K562 (cell line): ENCODE results near the gene FAM53B. TPM values are rescaled to one million over a fixed set of nuclear protein-coding genes. Genes with fewer than 3 reads are reported as not detected.
"Not testable (repeated sequence)": the region's sequence is repeated elsewhere in the genome, so short reads cannot be mapped to it uniquely, and the experiment has no call there.

Experiments
- ATAC-seq: fragments of 200-7000 bp; cut with Tn5 transposase; 3 replicates; pipeline ENCODE4 v1.9.1; 2020; ENCODE audit warnings: moderate library complexity
- BruUV-seq: library from RNA; stranded (reverse); fragments of 400-500 nt; replicated peaks from 2 replicates; lab custom pipeline; 2021; lab: Mats Ljungman, UMichigan
- CTCF ChIA-PET: fragments of 300-600 bp; formaldehyde crosslinking; extraction: SDS; loops from one replicate; lab custom pipeline; 2021; ENCODE audit warnings: low intra/inter-chr PET ratio; lab: Yijun Ruan, JAX
- POLR2A ChIA-PET: fragments of 300-600, 350-650 bp; sonication (Branson Sonifier 250); formaldehyde crosslinking; extraction: SDS; loops from one replicate; lab custom pipeline; 2021; ENCODE audit warnings: antibody characterized with exemption, inconsistent platforms; lab: Yijun Ruan, JAX
- DNase-seq, 4 experiments: peaks; one replicate each; pipeline versions ENCODE4 v3.0.0 to v3.0.0-alpha.2; 2011 to 2018; ENCODE audit warnings: low spot score in 3 of 4, mixed read lengths in 3 of 4; ENCODE audit errors: extremely low read depth in 1 of 4
- FAIRE-seq: peaks from 2 replicates; lab custom pipeline; 2011; peaks lifted over from hg19 to GRCh38; lab: Jason Lieb, UNC
- H2AFZ ChIP-seq: 2 replicates; pipeline ENCODE4 v1.6.0; 2011; ENCODE audit warnings: low read depth, low read length, control low read depth, inconsistent platforms
- H3K27ac ChIP-seq: fragments of 200-600 bp; 3 replicates; pipeline ENCODE4 v1.8.0; 2011; ENCODE audit warnings: low read depth, mild to moderate bottlenecking, control low read depth, inconsistent platforms, low read length, moderate library complexity, mixed read lengths; ENCODE audit errors: extremely low read depth
- H3K27me3 ChIP-seq, 2 experiments: fragments of 300-600 bp in 1 of 2; 2 replicates in 1 of 2; 3 replicates in 1 of 2; pipeline versions ENCODE4 v1.6.0 to v1.8.0; 2011; ENCODE audit warnings: inconsistent platforms in 2 of 2, low read length in 2 of 2, mild to moderate bottlenecking in 1 of 2, mixed read lengths in 1 of 2, moderate library complexity in 1 of 2; ENCODE audit not compliant: control insufficient read depth in 2 of 2, insufficient read depth in 2 of 2
- H3K36me3 ChIP-seq: fragments of 300-600 bp; 3 replicates; pipeline ENCODE4 v1.8.0; 2011; ENCODE audit warnings: mild to moderate bottlenecking, low read length, inconsistent platforms; ENCODE audit not compliant: control insufficient read depth, insufficient read depth
- H3K4me1 ChIP-seq, 2 experiments: fragments of 200-600 bp in 1 of 2; replicated peaks in 1 of 2; 2 replicates in 1 of 2; 3 replicates in 1 of 2; pipeline versions ENCODE4 v1.5.1 to v1.8.0; 2011; ENCODE audit warnings: inconsistent platforms in 2 of 2, low read length in 2 of 2, mild to moderate bottlenecking in 1 of 2, mixed read lengths in 1 of 2, moderate library complexity in 1 of 2; ENCODE audit not compliant: control insufficient read depth in 2 of 2, insufficient read depth in 2 of 2
- H3K4me2 ChIP-seq: 2 replicates; pipeline ENCODE4 v1.6.1; 2011; ENCODE audit warnings: low read length, control low read depth, inconsistent platforms, mixed read lengths; ENCODE audit not compliant: insufficient read depth
- H3K4me3 ChIP-seq: fragments of 200-600 bp; sonication (generic), shearing (Covaris generic); 2 replicates; pipeline ENCODE4 v1.5.1; 2016; ENCODE audit warnings: control low read depth, inconsistent platforms
- H3K79me2 ChIP-seq: fragments of 200-600 bp; 3 replicates; pipeline ENCODE4 v1.8.0; 2011; ENCODE audit warnings: low read length, inconsistent platforms; ENCODE audit not compliant: control insufficient read depth, insufficient read depth
- H3K9ac ChIP-seq, 2 experiments: 2 replicates each; pipeline versions ENCODE4 v1.6.0 to v1.6.1; 2011; ENCODE audit warnings: low read depth in 2 of 2, low read length in 2 of 2, control low read depth in 1 of 2, inconsistent platforms in 1 of 2, mild to moderate bottlenecking in 1 of 2, mixed read lengths in 1 of 2; ENCODE audit not compliant: insufficient read depth in 1 of 2
- H3K9me1 ChIP-seq: one replicate; pipeline ENCODE4 v1.6.0; 2011; ENCODE audit warnings: inconsistent platforms, mild to moderate bottlenecking, low read length, moderate library complexity; ENCODE audit not compliant: control insufficient read depth, insufficient read depth
- H3K9me3 ChIP-seq: replicated peaks from 2 replicates; pipeline ENCODE4 v1.5.1; 2011; ENCODE audit warnings: low read depth, low read length, inconsistent platforms; ENCODE audit not compliant: control insufficient read depth, insufficient read depth
- H4K20me1 ChIP-seq: replicated peaks from 2 replicates; pipeline ENCODE4 v1.6.1; 2011; ENCODE audit warnings: low read length, inconsistent platforms, mixed read lengths; ENCODE audit not compliant: control insufficient read depth, insufficient read depth
- ARHGAP35 ChIP-seq: fragments of 450-650 bp; IDR thresholded peaks from 2 replicates; pipeline ENCODE4 v1.6.1; 2018; ENCODE audit not compliant: partially characterized antibody
- CBFB ChIP-seq: sonication (generic); formaldehyde crosslinking; IDR thresholded peaks from 2 replicates; pipeline ENCODE4 v1.4.0; 2020; ENCODE audit warnings: mild to moderate bottlenecking, missing genetic modification reagents
- PHF21A ChIP-seq: fragments of 450-650 bp; IDR thresholded peaks from 2 replicates; pipeline ENCODE4 v1.6.1; 2017; ENCODE audit warnings: low read depth, borderline replicate concordance
- WGBS: fragments of 100-300 bp; shearing (Covaris generic); methylation state at CpG from one replicate; pipeline ENCODE4 v1.1.6; 2016; ENCODE audit warnings: low coverage, mixed read lengths; ENCODE audit not compliant: insufficient coverage; ENCODE audit errors: missing lambda C conversion rate; 5-methylcytosine and 5-hydroxymethylcytosine counted together
- in situ Hi-C: fragments of 300-500 bp; cut with MboI; formaldehyde crosslinking; loops from 4 replicates; pipeline ENCODE4 v1.15.0; 2018; ENCODE audit warnings: inconsistent platforms, mixed read lengths
- intact Hi-C: fragments of 100-400 bp; cut with micrococcal nuclease; formaldehyde crosslinking; loops from 2 replicates; pipeline ENCODE4 v1.14.2; 2022
- polyA plus RNA-seq, 8 experiments: library from polyadenylated mRNA; depleted of rRNA in 4 of 8; stranded (reverse) in 5 of 8; unstranded in 3 of 8; fragments of >200 nt; fragmentation: Nextera tagmentation in 2 of 8; fragmentation: Illumina TruSeq in 1 of 8; extraction: Ambion mirVana in 2 of 8; extraction: Trizol in 1 of 8; gene quantifications; 2 replicates each; pipeline versions ENCODE4 v1.2.1 to v1.2.3, GENCODE V29; 2011 to 2014; ENCODE audit warnings: inconsistent platforms in 1 of 8, missing spikeins in 1 of 8
- total RNA-seq, 7 experiments: library from RNA; depleted of rRNA in 6 of 7; stranded (reverse); fragments of >200 nt in 6 of 7; fragmentation: Illumina TruSeq in 2 of 7; extraction: Trizol in 2 of 7; gene quantifications; 2 replicates each; pipeline versions ENCODE4 v1.2.1 to v1.2.3, GENCODE V29; 2011 to 2021; ENCODE audit warnings: low replicate concordance in 1 of 7
- TF ChIP-seq, protein P1 (sequence below): sonication (generic); formaldehyde crosslinking; IDR thresholded peaks from 2 replicates; pipeline ENCODE4 v1.8.1; 2023; ENCODE audit warnings: mild to moderate bottlenecking, missing genetic modification reagents
- TF ChIP-seq, protein P2 (sequence below): sonication (generic); formaldehyde crosslinking; IDR thresholded peaks from 2 replicates; pipeline ENCODE4 v1.8.0; 2022; ENCODE audit warnings: mild to moderate bottlenecking, missing genetic modification reagents

FAM53B gene
- total and polyA plus RNA-seq, 9 of the 15 experiments (the other 6 are each of a cell fraction or from before 2014, with no cell fraction given) = 0.03 to 16.5 (median 5.0) TPM

DNA sequence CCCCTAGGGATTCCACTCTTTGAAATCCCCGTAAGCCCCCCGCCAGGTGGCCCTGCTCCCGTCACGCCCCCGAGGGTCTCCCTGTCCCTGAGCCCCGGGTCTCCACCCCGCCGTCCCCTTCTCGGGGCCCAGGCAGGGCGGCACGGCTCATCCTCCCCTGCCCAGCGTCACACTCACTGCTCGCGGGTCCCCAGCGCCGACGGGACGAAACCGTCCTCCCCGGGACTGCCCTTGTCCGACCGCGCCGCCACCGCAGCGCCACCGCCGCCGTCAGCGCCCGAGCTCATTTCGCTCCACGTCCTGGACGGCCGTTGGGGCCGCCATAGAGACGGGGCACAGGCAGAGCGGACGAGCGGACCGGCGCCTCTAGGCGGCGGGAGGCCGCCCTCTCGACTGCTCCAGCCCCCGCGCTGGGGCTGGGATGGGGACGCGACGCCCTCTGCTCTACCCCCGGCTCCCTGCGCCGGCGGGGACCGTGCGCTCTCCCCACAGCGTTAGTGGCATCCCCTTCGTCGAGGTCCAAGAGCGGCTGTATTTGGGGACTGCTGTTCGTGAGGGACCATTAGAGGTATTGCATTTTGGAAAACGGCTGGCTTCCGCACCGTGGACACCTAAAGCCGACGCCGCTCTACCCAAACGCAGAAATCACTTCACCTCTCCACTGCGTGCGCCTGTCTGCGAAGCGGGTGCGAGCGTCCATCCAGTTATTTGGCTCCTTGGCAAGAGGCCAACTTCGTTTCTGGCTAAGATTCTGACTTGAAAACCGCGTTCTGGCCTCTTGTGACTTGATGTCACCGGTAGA lies 47.6 kb upstream of the FAM53B start, which contains the start of gene EEF1AKMT2 (continued):
- TF ChIP-seq, protein P1, sequence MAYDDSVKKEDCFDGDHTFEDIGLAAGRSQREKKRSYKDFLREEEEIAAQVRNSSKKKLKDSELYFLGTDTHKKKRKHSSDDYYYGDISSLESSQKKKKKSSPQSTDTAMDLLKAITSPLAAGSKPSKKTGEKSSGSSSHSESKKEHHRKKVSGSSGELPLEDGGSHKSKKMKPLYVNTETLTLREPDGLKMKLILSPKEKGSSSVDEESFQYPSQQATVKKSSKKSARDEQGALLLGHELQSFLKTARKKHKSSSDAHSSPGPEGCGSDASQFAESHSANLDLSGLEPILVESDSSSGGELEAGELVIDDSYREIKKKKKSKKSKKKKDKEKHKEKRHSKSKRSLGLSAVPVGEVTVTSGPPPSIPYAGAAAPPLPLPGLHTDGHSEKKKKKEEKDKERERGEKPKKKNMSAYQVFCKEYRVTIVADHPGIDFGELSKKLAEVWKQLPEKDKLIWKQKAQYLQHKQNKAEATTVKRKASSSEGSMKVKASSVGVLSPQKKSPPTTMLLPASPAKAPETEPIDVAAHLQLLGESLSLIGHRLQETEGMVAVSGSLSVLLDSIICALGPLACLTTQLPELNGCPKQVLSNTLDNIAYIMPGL (CRISPR knock-in tag) = peak; percentile 90; the same call in 1 of the 2 replicates
- no peak for TF ChIP-seq ARHGAP35
- TF ChIP-seq, protein P2, sequence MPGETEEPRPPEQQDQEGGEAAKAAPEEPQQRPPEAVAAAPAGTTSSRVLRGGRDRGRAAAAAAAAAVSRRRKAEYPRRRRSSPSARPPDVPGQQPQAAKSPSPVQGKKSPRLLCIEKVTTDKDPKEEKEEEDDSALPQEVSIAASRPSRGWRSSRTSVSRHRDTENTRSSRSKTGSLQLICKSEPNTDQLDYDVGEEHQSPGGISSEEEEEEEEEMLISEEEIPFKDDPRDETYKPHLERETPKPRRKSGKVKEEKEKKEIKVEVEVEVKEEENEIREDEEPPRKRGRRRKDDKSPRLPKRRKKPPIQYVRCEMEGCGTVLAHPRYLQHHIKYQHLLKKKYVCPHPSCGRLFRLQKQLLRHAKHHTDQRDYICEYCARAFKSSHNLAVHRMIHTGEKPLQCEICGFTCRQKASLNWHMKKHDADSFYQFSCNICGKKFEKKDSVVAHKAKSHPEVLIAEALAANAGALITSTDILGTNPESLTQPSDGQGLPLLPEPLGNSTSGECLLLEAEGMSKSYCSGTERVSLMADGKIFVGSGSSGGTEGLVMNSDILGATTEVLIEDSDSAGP (CRISPR knock-in tag) = peak; percentile 52; the same call in 1 of the 2 replicates
- TF ChIP-seq CBFB (CRISPR knock-in tag) = 0 out of 2 replicates have a peak, but pooled peaks have one; percentile 51
- TF ChIP-seq PHF21A = peak; percentile 23; the same call in 1 of the 2 replicates
- TF ChIP-seq, all 486 proteins: peak for 116

DNA sequence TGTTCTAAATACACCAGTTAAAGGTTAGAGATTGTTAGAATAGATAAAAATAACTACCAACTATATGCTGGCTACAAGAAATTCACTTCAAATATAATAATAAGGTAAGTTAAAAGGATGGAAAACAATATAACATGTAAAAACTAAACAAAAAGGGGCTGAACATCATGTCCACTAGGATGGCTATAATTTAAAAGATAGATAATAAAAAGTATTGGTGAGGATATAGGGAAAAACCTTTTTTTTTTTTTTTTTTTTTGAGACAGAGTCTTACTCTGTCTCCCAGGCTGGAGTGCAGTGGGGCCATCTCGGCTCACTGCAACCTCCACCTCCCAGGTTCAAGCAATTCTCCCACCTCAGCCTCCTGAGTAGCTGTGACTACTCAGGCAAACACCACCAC lies 38.7 kb upstream of the FAM53B start:
- CTCF ChIA-PET, H3K79me2 ChIP-seq, H3K9ac ChIP-seq, H3K4me2 ChIP-seq, FAIRE-seq, H3K9me1 ChIP-seq, BruUV-seq, DNase-seq, H3K4me3 ChIP-seq, H3K27me3 ChIP-seq, H3K27ac ChIP-seq, H4K20me1 ChIP-seq, H3K4me1 ChIP-seq, in situ Hi-C loops, H2AFZ ChIP-seq, intact Hi-C loops, ATAC-seq, H3K9me3 ChIP-seq: not testable (repeated sequence)
- WGBS = no CpG with 5 or more reads among the region's 1 CpG
- POLR2A ChIA-PET = interaction anchor here (1.2 kb wide), 1 partner anchor 10 kb away, joined by 4 read pairs; no protein-coding TSS in a partner anchor
- H3K36me3 ChIP-seq = peaks cover 65% of the 10 kb centered on the region
